DOHH2 (cell line): ENCODE results near the gene DUOXA2.

Experiments used
- H3F3A ChIP-seq: fragments of 200-600 bp; sonication (generic), shearing (Covaris generic); 2 replicates; pipeline ENCODE4 v1.6.0; 2016; ENCODE audit warnings: antibody characterized with exemption, mild to moderate bottlenecking; ENCODE audit not compliant: control insufficient read depth, insufficient read depth
- H3K27ac ChIP-seq: fragments of 200-600 bp; sonication (generic); 2 replicates; pipeline ENCODE4 v1.5.1; 2014; ENCODE audit warnings: low read depth, mild to moderate bottlenecking, low read length, moderate library complexity
- H3K27me3 ChIP-seq: fragments of 200-600 bp; sonication (generic); 2 replicates; pipeline ENCODE4 v1.6.1; 2014; ENCODE audit warnings: mild to moderate bottlenecking, low read length, mixed read lengths; ENCODE audit not compliant: control insufficient read depth
- H3K36me3 ChIP-seq: fragments of 200-600 bp; sonication (generic); 2 replicates; pipeline ENCODE4 v1.6.1; 2014; ENCODE audit warnings: mild to moderate bottlenecking, low read length, moderate library complexity, mixed read lengths; ENCODE audit not compliant: control insufficient read depth
- H3K4me1 ChIP-seq: fragments of 200-600 bp; sonication (generic); 2 replicates; pipeline ENCODE4 v1.6.1; 2014; ENCODE audit warnings: mild to moderate bottlenecking, low read length, mixed read lengths; ENCODE audit not compliant: control insufficient read depth
- H3K4me2 ChIP-seq: fragments of 200-600 bp; sonication (generic); 2 replicates; pipeline ENCODE4 v1.6.0; 2014; ENCODE audit warnings: mild to moderate bottlenecking, low read length, moderate library complexity
- H3K4me3 ChIP-seq: fragments of 200-600 bp; sonication (generic); 2 replicates; pipeline ENCODE4 v1.5.1; 2014; ENCODE audit warnings: mild to moderate bottlenecking, low read length, mixed read lengths
- H3K79me2 ChIP-seq: fragments of 200-600 bp; sonication (generic); 2 replicates; pipeline ENCODE4 v1.6.1; 2014; ENCODE audit warnings: mild to moderate bottlenecking, low read length, mixed read lengths; ENCODE audit not compliant: control insufficient read depth
- H3K9me2 ChIP-seq: fragments of 200-600 bp; sonication (generic); replicated peaks from 2 replicates; pipeline ENCODE4 v1.6.1; 2014; ENCODE audit warnings: mild to moderate bottlenecking, low read length, mixed read lengths; ENCODE audit not compliant: control insufficient read depth
- H3K9me3 ChIP-seq: fragments of 200-600 bp; sonication (generic); 2 replicates; pipeline ENCODE4 v1.6.1; 2014; ENCODE audit warnings: antibody characterized with exemption, low read length, mixed read lengths; ENCODE audit not compliant: control insufficient read depth, insufficient read depth
- H4K20me1 ChIP-seq: fragments of 200-600 bp; sonication (generic); 2 replicates; pipeline ENCODE4 v1.6.0; 2014; ENCODE audit warnings: low read depth, mild to moderate bottlenecking, antibody characterized with exemption, low read length, moderate library complexity; ENCODE audit not compliant: control insufficient read depth, insufficient read depth
- CTCF ChIP-seq: fragments of 200-600 bp; sonication (generic); IDR thresholded peaks from one replicate; pipeline ENCODE4 v1.5.1; 2014; ENCODE audit warnings: antibody characterized with exemption, mild to moderate bottlenecking, low read depth, low read length; ENCODE audit not compliant: poor library complexity, severe bottlenecking
- EZH2phosphoT487 ChIP-seq: fragments of 200-600 bp; sonication (generic); IDR thresholded peaks from 2 replicates; pipeline ENCODE4 v1.6.1; 2017; ENCODE audit warnings: borderline replicate concordance, mild to moderate bottlenecking, antibody characterized with exemption, low read length, moderate library complexity, mixed read lengths

DUOXA2 gene

GRCh38 chr15:45123397-45123796 is 9.3 kb downstream of the DUOXA2 start:
- H3K79me2 ChIP-seq: no peaks in the 10 kb centered on the region
- no peaks in the 10 kb centered on the region for H4K20me1 ChIP-seq
- no peak overlapping the region for H3K4me2 ChIP-seq
- H3K4me3 ChIP-seq: no peak overlapping the region
- no peak overlapping the region for H3K27ac ChIP-seq
- no peaks in the 10 kb centered on the region for H3K9me2 ChIP-seq
- no peaks in the 10 kb centered on the region for H3K4me1 ChIP-seq
- no peaks in the 10 kb centered on the region for H3K36me3 ChIP-seq
- no peaks in the 10 kb centered on the region for H3K9me3 ChIP-seq
- H3K27me3 ChIP-seq: peaks cover 19% of the 10 kb centered on the region
- no peak for TF ChIP-seq EZH2phosphoT487
- TF ChIP-seq CTCF: no peak
- H3F3A ChIP-seq: no peaks in the 10 kb centered on the region

GRCh38 chr15:45126535-45127158 is 12.5 kb downstream of the DUOXA2 start:
- no peaks in the 10 kb centered on the region for H3F3A ChIP-seq
- peaks cover 22% of the 10 kb centered on the region for H3K27me3 ChIP-seq
- H3K36me3 ChIP-seq: no peaks in the 10 kb centered on the region
- no peaks in the 10 kb centered on the region for H3K9me2 ChIP-seq
- no peaks in the 10 kb centered on the region for H3K79me2 ChIP-seq
- no peak overlapping the region for H3K4me2 ChIP-seq
- H4K20me1 ChIP-seq: no peaks in the 10 kb centered on the region
- no peak for TF ChIP-seq EZH2phosphoT487
- peak; percentile 77 for TF ChIP-seq CTCF
- no peaks in the 10 kb centered on the region for H3K9me3 ChIP-seq
- no peak overlapping the region for H3K27ac ChIP-seq
- no peaks in the 10 kb centered on the region for H3K4me1 ChIP-seq
- H3K4me3 ChIP-seq: no peak overlapping the region

- Histone ChIP-seq H3K4me2 (no peak overlapping the region), H4K20me1 (no peaks in the 10 kb centered on the region), H3K4me3 (no peak overlapping the region), H3K27ac (no peak overlapping the region), H3K4me1 (no peaks in the 10 kb centered on the region), H3K9me2 (no peaks in the 10 kb centered on the region), H3K36me3 (no peaks in the 10 kb centered on the region), H3K9me3 (no peaks in the 10 kb centered on the region), H3K27me3 (peaks cover 18% of the 10 kb centered on the region), H3K79me2 (no peaks in the 10 kb centered on the region), H3F3A (no peaks in the 10 kb centered on the region)
- TF ChIP-seq CTCF (no peak), EZH2phosphoT487 (no peak)
Observed at GRCh38 chr15:45128971-45129639, 15.0 kb downstream of the DUOXA2 start.
